PC-9 (cell line): ENCODE measurements around the gene ADAM23. TPM values are rescaled to one million over a fixed set of nuclear protein-coding genes. Genes with fewer than 3 reads are reported as not detected.

ENCODE experiments used
- BruUV-seq: library from RNA; stranded (reverse); fragments of 400-500 nt; replicated peaks from 2 replicates; lab custom pipeline; 2021; lab: Mats Ljungman, UMichigan
- CTCF ChIA-PET: fragments of 300-600 bp; sonication (Branson Sonifier 250); formaldehyde crosslinking; loops from one replicate; lab custom pipeline; 2022; ENCODE audit warnings: antibody characterized with exemption; lab: Charles Lee
- POLR2A ChIA-PET: fragments of 300-600 bp; sonication (Branson Sonifier 250); formaldehyde crosslinking; loops from one replicate; lab custom pipeline; 2022; ENCODE audit warnings: antibody characterized with exemption; ENCODE audit not compliant: unreplicated experiment; lab: Charles Lee
- DNase-seq, 2 experiments: peaks; one replicate each; pipeline versions ENCODE4 v3.0.0 to v3.0.0-alpha.2; 2015 to 2022; ENCODE audit warnings: mixed read lengths in 1 of 2
- H2AFZ ChIP-seq: fragments of 200-600 bp; sonication (generic); 2 replicates; pipeline ENCODE4 v1.8.1; 2017; ENCODE audit warnings: antibody characterized with exemption
- H3F3A ChIP-seq: fragments of 200-600 bp; sonication (generic); 2 replicates; pipeline ENCODE4 v1.8.1; 2017; ENCODE audit warnings: antibody characterized with exemption, mild to moderate bottlenecking, low read depth; ENCODE audit not compliant: insufficient read depth
- H3K27ac ChIP-seq: fragments of 200-600 bp; sonication (generic); 2 replicates; pipeline ENCODE4 v1.6.1; 2016; ENCODE audit warnings: mixed run types
- H3K27me3 ChIP-seq: fragments of 200-600 bp; sonication (generic); 2 replicates; pipeline ENCODE4 v1.6.1; 2016; ENCODE audit warnings: low read depth, mixed run types; ENCODE audit not compliant: insufficient read depth
- H3K36me3 ChIP-seq: fragments of 200-600 bp; sonication (generic); 2 replicates; pipeline ENCODE4 v1.6.1; 2016; ENCODE audit warnings: low read depth, mixed run types
- H3K4me1 ChIP-seq: fragments of 200-600 bp; sonication (generic); replicated peaks from 2 replicates; pipeline ENCODE4 v1.6.1; 2016; ENCODE audit warnings: mixed run types; ENCODE audit not compliant: insufficient read depth
- H3K4me2 ChIP-seq: fragments of 200-600 bp; sonication (generic); 2 replicates; pipeline ENCODE4 v1.6.1; 2017; ENCODE audit warnings: mixed run types
- H3K4me3 ChIP-seq: fragments of 200-600 bp; sonication (generic); 2 replicates; pipeline ENCODE4 v1.6.1; 2016; ENCODE audit warnings: mixed run types
- H3K79me2 ChIP-seq: fragments of 200-600 bp; sonication (generic); 2 replicates; pipeline ENCODE4 v1.6.1; 2017; ENCODE audit warnings: low read depth, mixed run types
- H3K9me2 ChIP-seq: fragments of 200-600 bp; sonication (generic); 2 replicates; pipeline ENCODE4 v1.8.1; 2017; ENCODE audit warnings: mild to moderate bottlenecking; ENCODE audit not compliant: insufficient read depth
- H3K9me3 ChIP-seq: fragments of 200-600 bp; sonication (generic); 2 replicates; pipeline ENCODE4 v1.8.1; 2016; ENCODE audit warnings: low read depth; ENCODE audit not compliant: insufficient read depth
- H4K20me1 ChIP-seq: fragments of 200-600 bp; sonication (generic); 2 replicates; pipeline ENCODE4 v1.8.1; 2017; ENCODE audit not compliant: insufficient read depth
- EZH2 ChIP-seq: fragments of 200-600 bp; sonication (generic); IDR thresholded peaks from 2 replicates; pipeline ENCODE4 v1.8.0; 2017; ENCODE audit warnings: antibody characterized with exemption, low read depth
- intact Hi-C: fragments of 100-400 bp; cut with micrococcal nuclease; formaldehyde crosslinking; loops from one replicate; pipeline ENCODE4 v1.10.0; 2022; ENCODE audit not compliant: unreplicated experiment
- total RNA-seq: library from RNA; stranded (reverse); gene quantifications from 2 replicates; pipeline ENCODE4 v1.2.3, GENCODE V29; 2021
- TF ChIP-seq, protein P1 (sequence below): fragments of 200-600 bp; sonication (generic); conservative IDR thresholded peaks from 2 replicates; pipeline ENCODE4 v1.6.1; 2017; ENCODE audit warnings: mixed run types, antibody characterized with exemption, mild to moderate bottlenecking, moderate library complexity

ADAM23 gene
- total RNA-seq, 1 experiment from 2014 or later, result 12.0 TPM

DNA sequence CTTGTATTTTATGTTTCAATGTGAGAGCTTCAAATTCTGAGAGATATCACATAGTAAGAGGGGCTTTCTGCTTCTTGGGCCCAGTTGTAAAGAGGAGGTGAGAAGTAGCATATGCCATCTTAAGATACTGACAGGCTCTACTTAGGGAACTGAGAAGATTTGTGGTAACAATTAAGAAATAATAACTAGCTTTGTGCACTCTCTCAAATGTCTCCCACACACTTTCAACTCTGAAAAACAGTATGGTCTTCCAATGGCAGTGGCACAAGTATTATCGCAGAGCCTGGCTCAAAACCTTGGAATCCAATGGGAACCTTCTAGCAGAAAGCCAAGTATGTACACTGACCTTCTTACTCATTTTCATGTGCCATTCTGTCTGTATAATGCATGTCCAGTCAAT is 118.6 kb downstream of the ADAM23 start:
- Histone ChIP-seq H3K4me2 (no peak overlapping the region), H3K9me3 (no peaks in the 10 kb centered on the region), H3K4me3 (no peak overlapping the region), H3F3A (peaks cover 21% of the 10 kb centered on the region; the same call in 1 of the 2 replicates), H3K9me2 (no peaks in the 10 kb centered on the region), H4K20me1 (no peaks in the 10 kb centered on the region), H3K36me3 (no peaks in the 10 kb centered on the region), H3K4me1 (peaks cover 41% of the 10 kb centered on the region), H3K27me3 (no peaks in the 10 kb centered on the region), H3K79me2 (no peaks in the 10 kb centered on the region), H3K27ac (no peak overlapping the region), H2AFZ (no peak overlapping the region)
- TF ChIP-seq, protein P1, sequence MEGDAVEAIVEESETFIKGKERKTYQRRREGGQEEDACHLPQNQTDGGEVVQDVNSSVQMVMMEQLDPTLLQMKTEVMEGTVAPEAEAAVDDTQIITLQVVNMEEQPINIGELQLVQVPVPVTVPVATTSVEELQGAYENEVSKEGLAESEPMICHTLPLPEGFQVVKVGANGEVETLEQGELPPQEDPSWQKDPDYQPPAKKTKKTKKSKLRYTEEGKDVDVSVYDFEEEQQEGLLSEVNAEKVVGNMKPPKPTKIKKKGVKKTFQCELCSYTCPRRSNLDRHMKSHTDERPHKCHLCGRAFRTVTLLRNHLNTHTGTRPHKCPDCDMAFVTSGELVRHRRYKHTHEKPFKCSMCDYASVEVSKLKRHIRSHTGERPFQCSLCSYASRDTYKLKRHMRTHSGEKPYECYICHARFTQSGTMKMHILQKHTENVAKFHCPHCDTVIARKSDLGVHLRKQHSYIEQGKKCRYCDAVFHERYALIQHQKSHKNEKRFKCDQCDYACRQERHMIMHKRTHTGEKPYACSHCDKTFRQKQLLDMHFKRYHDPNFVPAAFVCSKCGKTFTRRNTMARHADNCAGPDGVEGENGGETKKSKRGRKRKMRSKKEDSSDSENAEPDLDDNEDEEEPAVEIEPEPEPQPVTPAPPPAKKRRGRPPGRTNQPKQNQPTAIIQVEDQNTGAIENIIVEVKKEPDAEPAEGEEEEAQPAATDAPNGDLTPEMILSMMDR, result no peak
- no peak for TF ChIP-seq EZH2
- intact Hi-C loops, result loop anchor here (10.0 kb wide), 1 partner anchor 103 kb away; no protein-coding TSS in a partner anchor
- POLR2A ChIA-PET, result no interaction called here
- no TSS peak for BruUV-seq
- no peak for DNase-seq
- CTCF ChIA-PET, result no interaction called here

DNA sequence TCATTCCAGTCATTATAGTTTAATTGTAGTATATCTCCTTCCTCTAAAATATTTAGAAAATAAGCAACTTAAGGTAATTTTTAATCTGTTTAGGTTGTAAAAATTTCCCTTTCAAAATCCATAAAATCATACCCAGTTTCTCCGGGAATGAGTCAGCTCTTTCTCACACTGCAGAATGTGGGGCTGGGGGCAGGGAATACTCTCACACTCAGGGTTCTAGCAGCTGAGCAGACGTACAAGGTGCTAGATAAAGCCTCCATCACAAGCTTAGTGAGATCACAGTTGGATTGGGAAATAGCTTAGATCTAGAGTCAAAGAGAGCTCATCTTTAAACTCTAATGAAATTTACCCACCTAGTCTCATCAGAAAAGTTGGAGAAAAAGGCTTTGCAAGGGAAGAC is 119.0 kb downstream of the ADAM23 start:
- Histone ChIP-seq H2AFZ (no peak overlapping the region), H3F3A (peaks cover 21% of the 10 kb centered on the region; the same call in 1 of the 2 replicates), H3K27me3 (no peaks in the 10 kb centered on the region), H3K9me2 (no peaks in the 10 kb centered on the region), H3K9me3 (no peaks in the 10 kb centered on the region), H3K36me3 (no peaks in the 10 kb centered on the region), H3K79me2 (no peaks in the 10 kb centered on the region), H4K20me1 (no peaks in the 10 kb centered on the region), H3K27ac (no peak overlapping the region), H3K4me3 (no peak overlapping the region), H3K4me2 (no peak overlapping the region), H3K4me1 (peaks cover 41% of the 10 kb centered on the region)
- ChIA-PET POLR2A (no interaction called here), CTCF (no interaction called here)
- TF ChIP-seq, protein P1, result no peak
- DNase-seq, result no peak
- intact Hi-C loops, result loop anchor here (10.0 kb wide), 1 partner anchor 102 kb away; no protein-coding TSS in a partner anchor
- BruUV-seq, result no TSS peak

DNA sequence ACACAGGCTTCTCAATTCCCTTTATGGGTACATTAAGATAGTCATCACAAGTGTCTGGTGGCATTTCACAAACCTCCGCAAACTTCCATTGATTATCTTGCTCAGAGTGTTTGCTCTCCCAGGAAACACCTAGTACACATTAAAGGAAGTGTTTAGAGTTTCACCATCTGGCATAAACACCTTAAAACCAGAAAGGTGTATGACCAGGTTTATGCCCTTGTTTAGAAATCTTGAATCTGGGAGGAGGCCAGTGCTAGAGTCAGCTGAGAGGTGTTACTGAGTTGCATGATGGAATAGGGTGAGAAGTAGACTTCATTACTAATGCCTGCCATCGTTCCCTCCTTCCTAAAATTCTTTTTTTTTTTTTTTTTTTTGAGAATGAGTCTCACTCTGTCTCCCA is 120.0 kb downstream of the ADAM23 start:
- TF ChIP-seq EZH2, result no peak
- TF ChIP-seq, protein P1, result no peak
- Histone ChIP-seq H3K27ac (no peak overlapping the region), H3K9me2 (no peaks in the 10 kb centered on the region), H3K27me3 (no peaks in the 10 kb centered on the region), H2AFZ (no peak overlapping the region), H3K9me3 (no peaks in the 10 kb centered on the region), H3K36me3 (no peaks in the 10 kb centered on the region), H3K79me2 (no peaks in the 10 kb centered on the region), H3F3A (peaks cover 21% of the 10 kb centered on the region; the same call in 1 of the 2 replicates), H3K4me3 (no peak overlapping the region), H3K4me2 (no peak overlapping the region), H4K20me1 (no peaks in the 10 kb centered on the region), H3K4me1 (peaks cover 38% of the 10 kb centered on the region)
- DNase-seq, result no peak
- intact Hi-C loops, result loop anchor here (10.0 kb wide), 1 partner anchor 101 kb away; no protein-coding TSS in a partner anchor
- ChIA-PET POLR2A (no interaction called here), CTCF (no interaction called here)
- BruUV-seq, result no TSS peak
